ENCODE measurements around the gene ARHGAP31. TPM values are rescaled to one million over a fixed set of nuclear protein-coding genes. Genes with fewer than 3 reads are reported as not detected.

The ARHGAP31 gene
- total RNA-seq (ENCODE audit: unreplicated experiment), result 114 TPM
- long read RNA-seq, full-length matches to known transcripts, result 1 of 12 reads
- long read RNA-seq, partial matches to known transcripts, result 5 of 12 reads
- long read RNA-seq, other reads (novel, unspliced or antisense), result 6 of 12 reads

- peak; percentile 76 for DNase-seq (ENCODE audit: low spot score)
- H3K36me3 Mint-ChIP-seq (ENCODE audit: low read depth, unreplicated experiment), result peaks cover 28% of the 10 kb centered on the region
- H3K4me1 Mint-ChIP-seq (ENCODE audit: unreplicated experiment), result peaks cover 48% of the 10 kb centered on the region
- H3K27ac Mint-ChIP-seq (ENCODE audit: unreplicated experiment), result peak within 1 kb of the TSS; percentile 74
- no peaks in the 10 kb centered on the region for H3K9me3 Mint-ChIP-seq (ENCODE audit: unreplicated experiment)
- peaks cover 19% of the 10 kb centered on the region for H3K27me3 Mint-ChIP-seq (ENCODE audit: unreplicated experiment)
- H3K4me3 Mint-ChIP-seq (ENCODE audit: unreplicated experiment), result peak within 1 kb of the TSS; percentile 97
- TF ChIP-seq CTCF (IDR thresholded peaks at IDR 0.05; ENCODE audit: unreplicated experiment), result no peak
These were observed at the start of gene ARHGAP31 for GRCh38 chr3:119293871-119294695. Gene ARHGAP31, plus strand, starts transcription at chr3:119294383. Its CDS starts 522 bp downstream, at chr3:119294905.

- TF ChIP-seq CTCF (IDR thresholded peaks at IDR 0.05; ENCODE audit: unreplicated experiment), result no peak
- Mint-ChIP-seq H3K4me1 (ENCODE audit: unreplicated experiment) (no peaks in the 10 kb centered on the region), H3K27me3 (ENCODE audit: unreplicated experiment) (peaks cover 3% of the 10 kb centered on the region), H3K27ac (ENCODE audit: unreplicated experiment) (no peak overlapping the region), H3K9me3 (ENCODE audit: unreplicated experiment) (no peaks in the 10 kb centered on the region), H3K4me3 (ENCODE audit: unreplicated experiment) (no peak overlapping the region), H3K36me3 (ENCODE audit: low read depth, unreplicated experiment) (peaks cover 7% of the 10 kb centered on the region)
- no peak for DNase-seq (ENCODE audit: low spot score)
These were observed 48.4 kb upstream of the ARHGAP31 start for GRCh38 chr3:119245778-119246177.

GRCh38 chr3:119255214-119255613, 39.0 kb upstream of the ARHGAP31 start:
- H3K27me3 Mint-ChIP-seq (ENCODE audit: unreplicated experiment), result no peaks in the 10 kb centered on the region
- no peak for DNase-seq (ENCODE audit: low spot score)
- no peaks in the 10 kb centered on the region for H3K4me1 Mint-ChIP-seq (ENCODE audit: unreplicated experiment)
- no peaks in the 10 kb centered on the region for H3K9me3 Mint-ChIP-seq (ENCODE audit: unreplicated experiment)
- H3K36me3 Mint-ChIP-seq (ENCODE audit: low read depth, unreplicated experiment), result no peaks in the 10 kb centered on the region
- TF ChIP-seq CTCF (IDR thresholded peaks at IDR 0.05; ENCODE audit: unreplicated experiment), result no peak
- H3K27ac Mint-ChIP-seq (ENCODE audit: unreplicated experiment), result no peak overlapping the region
- no peak overlapping the region for H3K4me3 Mint-ChIP-seq (ENCODE audit: unreplicated experiment)

- no peak overlapping the region for H3K27ac Mint-ChIP-seq (ENCODE audit: unreplicated experiment)
- no peak for DNase-seq (ENCODE audit: low spot score)
- peaks cover 5% of the 10 kb centered on the region for H3K4me1 Mint-ChIP-seq (ENCODE audit: unreplicated experiment)
These were observed 37.1 kb upstream of the ARHGAP31 start for GRCh38 chr3:119257111-119257510.

More at GRCh38 chr3:119257111-119257510, 37.1 kb upstream of the ARHGAP31 start:
- H3K27me3 Mint-ChIP-seq (ENCODE audit: unreplicated experiment), result no peaks in the 10 kb centered on the region
- no peak for TF ChIP-seq CTCF (IDR thresholded peaks at IDR 0.05; ENCODE audit: unreplicated experiment)
- H3K9me3 Mint-ChIP-seq (ENCODE audit: unreplicated experiment), result no peaks in the 10 kb centered on the region
- no peaks in the 10 kb centered on the region for H3K36me3 Mint-ChIP-seq (ENCODE audit: low read depth, unreplicated experiment)
- H3K4me3 Mint-ChIP-seq (ENCODE audit: unreplicated experiment), result no peak overlapping the region

Measured in endothelial cell (in vitro differentiated cells).